PFSK-1 (cell line): ENCODE data around the gene IFITM2.

Source experiments
- FOXP2 ChIP-seq: optimal IDR thresholded peaks from 2 replicates; pipeline ENCODE3; 2011; ENCODE audit warnings: borderline replicate concordance, control low read depth, inconsistent platforms; ENCODE audit not compliant: insufficient read depth; ENCODE audit errors: extremely low read length, extremely low read depth
- POLR2AphosphoS5 ChIP-seq: IDR thresholded peaks from 2 replicates; pipeline ENCODE4 v1.6.1; 2012; ENCODE audit warnings: low read depth, mild to moderate bottlenecking, control low read depth, low read length, moderate library complexity
- SIN3A ChIP-seq: IDR thresholded peaks from 2 replicates; pipeline ENCODE4 v1.6.1; 2012; ENCODE audit warnings: mild to moderate bottlenecking, low read length, moderate library complexity, borderline replicate concordance; ENCODE audit not compliant: insufficient read depth
- TAF1 ChIP-seq: IDR thresholded peaks from 2 replicates; pipeline ENCODE4 v1.6.1; 2012; ENCODE audit warnings: low read length, control low read depth, borderline replicate concordance; ENCODE audit not compliant: insufficient read depth
- TF ChIP-seq, protein P1 (sequence below), 2 experiments: IDR thresholded peaks; 2 replicates each; pipeline versions ENCODE4 v1.6.1 to v1.8.0; 2011 to 2012; ENCODE audit warnings: low read depth in 2 of 2, low read length in 2 of 2, control low read depth in 1 of 2, inconsistent platforms in 1 of 2, mild to moderate bottlenecking in 1 of 2, moderate library complexity in 1 of 2; ENCODE audit not compliant: insufficient read depth in 1 of 2

Gene IFITM2

DNA sequence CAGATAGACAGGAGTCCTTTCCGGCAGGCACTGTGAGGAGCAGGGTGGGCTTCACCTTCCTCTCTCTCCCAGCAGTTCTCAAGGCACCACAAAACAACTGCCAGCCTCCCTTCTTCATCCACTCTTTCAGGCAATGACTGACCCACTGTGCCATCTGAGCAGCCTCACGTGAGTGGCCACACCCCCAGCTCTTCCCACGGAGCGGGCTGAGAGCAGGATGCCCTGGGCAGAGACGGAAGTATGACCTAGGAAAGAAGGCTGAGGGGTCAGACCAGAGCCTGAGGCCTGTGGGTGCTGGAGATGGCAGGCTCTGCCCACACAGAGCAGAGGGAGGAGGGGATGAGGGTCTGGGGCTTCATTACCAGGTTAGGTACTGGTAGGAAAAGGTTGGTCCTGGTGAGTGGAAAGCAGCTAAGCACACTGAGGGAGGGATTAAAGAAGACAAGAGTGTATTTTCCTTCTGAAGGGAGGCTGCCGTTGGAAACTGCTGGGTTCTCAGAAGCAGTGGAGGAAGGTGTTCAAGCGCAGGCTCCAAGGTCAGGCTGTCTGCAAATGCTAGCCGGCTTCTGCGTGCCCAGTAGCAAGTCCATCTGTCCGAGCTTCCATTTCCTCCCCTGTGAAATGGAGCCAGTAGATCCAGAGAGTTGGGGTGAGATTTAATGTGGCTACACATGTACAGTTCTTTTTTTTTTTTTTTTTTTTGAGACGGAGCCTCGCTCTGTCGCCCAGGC lies 24.8 kb upstream of the IFITM2 start:
- TF ChIP-seq, protein P1, sequence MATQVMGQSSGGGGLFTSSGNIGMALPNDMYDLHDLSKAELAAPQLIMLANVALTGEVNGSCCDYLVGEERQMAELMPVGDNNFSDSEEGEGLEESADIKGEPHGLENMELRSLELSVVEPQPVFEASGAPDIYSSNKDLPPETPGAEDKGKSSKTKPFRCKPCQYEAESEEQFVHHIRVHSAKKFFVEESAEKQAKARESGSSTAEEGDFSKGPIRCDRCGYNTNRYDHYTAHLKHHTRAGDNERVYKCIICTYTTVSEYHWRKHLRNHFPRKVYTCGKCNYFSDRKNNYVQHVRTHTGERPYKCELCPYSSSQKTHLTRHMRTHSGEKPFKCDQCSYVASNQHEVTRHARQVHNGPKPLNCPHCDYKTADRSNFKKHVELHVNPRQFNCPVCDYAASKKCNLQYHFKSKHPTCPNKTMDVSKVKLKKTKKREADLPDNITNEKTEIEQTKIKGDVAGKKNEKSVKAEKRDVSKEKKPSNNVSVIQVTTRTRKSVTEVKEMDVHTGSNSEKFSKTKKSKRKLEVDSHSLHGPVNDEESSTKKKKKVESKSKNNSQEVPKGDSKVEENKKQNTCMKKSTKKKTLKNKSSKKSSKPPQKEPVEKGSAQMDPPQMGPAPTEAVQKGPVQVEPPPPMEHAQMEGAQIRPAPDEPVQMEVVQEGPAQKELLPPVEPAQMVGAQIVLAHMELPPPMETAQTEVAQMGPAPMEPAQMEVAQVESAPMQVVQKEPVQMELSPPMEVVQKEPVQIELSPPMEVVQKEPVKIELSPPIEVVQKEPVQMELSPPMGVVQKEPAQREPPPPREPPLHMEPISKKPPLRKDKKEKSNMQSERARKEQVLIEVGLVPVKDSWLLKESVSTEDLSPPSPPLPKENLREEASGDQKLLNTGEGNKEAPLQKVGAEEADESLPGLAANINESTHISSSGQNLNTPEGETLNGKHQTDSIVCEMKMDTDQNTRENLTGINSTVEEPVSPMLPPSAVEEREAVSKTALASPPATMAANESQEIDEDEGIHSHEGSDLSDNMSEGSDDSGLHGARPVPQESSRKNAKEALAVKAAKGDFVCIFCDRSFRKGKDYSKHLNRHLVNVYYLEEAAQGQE (IDR thresholded peaks at IDR 0.05; ENCODE audit: insufficient read depth in 1 of 2, low read depth in 2 of 2, low read length in 2 of 2): no peak
- TF ChIP-seq TAF1 (no peak), SIN3A (no peak), FOXP2 (no peak), POLR2AphosphoS5 (no peak)

DNA sequence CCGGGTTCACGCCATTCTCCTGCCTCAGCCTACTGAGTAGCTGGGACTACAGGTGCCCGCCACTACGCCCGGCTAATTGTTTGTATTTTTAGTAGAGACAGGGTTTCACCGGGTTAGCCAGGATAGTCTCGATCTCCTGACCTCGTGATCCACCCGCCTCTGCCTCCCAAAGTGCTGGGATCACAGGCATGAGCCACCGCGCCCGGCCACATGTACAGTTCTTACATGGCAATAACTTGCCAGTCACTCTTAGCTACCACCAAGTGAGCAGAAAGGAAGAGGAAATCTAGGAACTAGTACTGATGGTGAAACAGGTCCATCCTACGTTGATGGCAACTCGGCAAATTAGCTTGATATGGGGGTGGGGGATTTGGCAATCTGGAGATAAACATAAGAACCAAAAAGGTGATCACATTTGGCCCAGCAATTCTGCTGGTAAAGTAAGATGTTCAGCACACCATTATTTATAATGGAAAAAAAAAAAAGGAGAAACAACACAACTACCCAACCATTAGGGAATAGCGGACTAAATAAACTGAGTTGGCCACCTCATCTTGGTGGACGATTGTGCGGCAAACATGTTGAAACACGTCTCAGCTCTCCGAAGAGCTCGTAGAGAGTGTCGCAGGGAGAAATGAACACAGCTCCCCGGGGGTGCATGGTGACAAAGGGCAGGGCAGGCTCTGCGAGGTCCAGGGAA lies 24.1 kb upstream of the IFITM2 start:
- TF ChIP-seq TAF1 (no peak), POLR2AphosphoS5 (no peak), FOXP2 (no peak), SIN3A (no peak)
- TF ChIP-seq, protein P1 (IDR thresholded peaks at IDR 0.05; ENCODE audit: insufficient read depth in 1 of 2, low read depth in 2 of 2, low read length in 2 of 2): no peak

DNA sequence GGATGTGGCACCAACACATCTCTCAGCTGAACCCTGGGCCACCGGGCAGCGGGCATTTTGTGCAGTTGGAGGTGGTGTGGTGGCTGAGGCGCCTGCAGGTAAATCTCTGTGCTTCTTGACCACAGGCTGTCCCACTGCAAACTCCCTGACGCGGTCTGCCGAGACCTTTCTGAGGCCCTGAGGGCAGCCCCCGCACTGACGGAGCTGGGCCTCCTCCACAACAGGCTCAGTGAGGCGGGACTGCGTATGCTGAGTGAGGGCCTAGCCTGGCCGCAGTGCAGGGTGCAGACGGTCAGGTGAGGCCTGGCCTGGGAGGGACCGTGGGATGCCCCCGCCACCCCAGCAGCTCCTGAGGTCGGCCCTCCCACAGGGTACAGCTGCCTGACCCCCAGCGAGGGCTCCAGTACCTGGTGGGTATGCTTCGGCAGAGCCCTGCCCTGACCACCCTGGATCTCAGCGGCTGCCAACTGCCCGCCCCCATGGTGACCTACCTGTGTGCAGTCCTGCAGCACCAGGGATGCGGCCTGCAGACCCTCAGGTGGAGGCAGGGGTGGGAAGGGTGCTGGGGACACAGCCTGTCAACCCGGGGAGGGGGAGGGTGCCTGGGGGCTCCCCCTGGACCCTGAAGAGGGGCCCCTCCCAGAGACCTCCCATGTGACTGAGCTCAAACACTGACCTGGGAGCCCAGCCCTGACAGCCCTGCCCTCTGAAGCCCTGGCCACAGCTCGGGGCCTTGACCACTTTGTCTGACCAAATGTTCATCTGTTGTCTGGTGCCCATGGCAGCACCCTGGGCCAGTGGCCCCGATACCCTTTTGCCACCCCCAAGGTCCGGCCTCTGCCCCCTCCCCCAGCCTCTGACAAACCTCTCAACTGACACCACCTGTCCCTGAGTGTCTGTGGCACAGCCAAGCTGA lies 23.3 kb upstream of the IFITM2 start:
- TF ChIP-seq POLR2AphosphoS5: no peak
- no peak for TF ChIP-seq TAF1
- TF ChIP-seq, protein P1 (IDR thresholded peaks at IDR 0.05; ENCODE audit: insufficient read depth in 1 of 2, low read depth in 2 of 2, low read length in 2 of 2): no peak
- no peak for TF ChIP-seq SIN3A
- TF ChIP-seq FOXP2: no peak

DNA sequence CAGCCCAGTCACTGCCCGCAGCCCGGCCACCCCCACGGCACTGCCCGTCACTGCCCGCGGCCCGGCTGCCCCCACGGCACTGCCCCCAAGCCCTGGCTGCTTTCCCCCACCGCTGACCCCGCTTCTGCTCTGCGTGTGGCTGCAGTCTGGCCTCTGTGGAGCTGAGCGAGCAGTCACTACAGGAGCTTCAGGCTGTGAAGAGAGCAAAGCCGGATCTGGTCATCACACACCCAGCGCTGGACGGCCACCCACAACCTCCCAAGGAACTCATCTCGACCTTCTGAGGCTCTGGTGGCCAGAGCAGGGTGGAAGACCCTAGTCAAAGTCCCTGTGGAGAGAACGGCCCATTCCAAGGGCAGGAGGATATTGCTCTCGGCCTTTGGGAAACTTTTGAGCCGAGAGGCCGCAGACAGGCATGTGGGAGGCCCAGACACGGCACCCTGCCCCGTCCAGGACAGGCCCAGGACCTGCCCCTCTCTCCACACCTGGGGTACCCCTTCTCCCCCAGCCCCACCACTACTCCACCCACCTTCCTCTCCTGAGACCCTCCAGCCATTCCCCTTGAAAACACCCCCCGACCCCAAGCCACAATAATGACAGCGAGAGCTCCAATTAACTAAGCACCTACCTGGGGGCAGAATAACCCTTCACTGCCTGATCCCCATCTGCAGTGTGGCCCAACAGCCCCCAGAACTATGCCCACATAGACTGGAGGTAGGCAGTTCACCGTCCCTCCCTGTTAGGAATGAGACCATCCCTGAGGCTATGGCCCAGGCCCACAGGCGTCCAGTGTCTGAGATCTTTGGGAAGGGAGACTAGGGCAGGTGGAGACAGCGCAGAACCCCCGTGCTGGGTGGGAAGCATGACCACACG lies 22.4 kb upstream of the IFITM2 start:
- TF ChIP-seq POLR2AphosphoS5 (no peak), SIN3A (no peak), TAF1 (no peak), FOXP2 (no peak)
- TF ChIP-seq, protein P1 (IDR thresholded peaks at IDR 0.05; ENCODE audit: insufficient read depth in 1 of 2, low read depth in 2 of 2, low read length in 2 of 2): no peak
